Tibial nerve (tissue), 3 donors: Measurements from ENCODE around the gene METTL15.

ENCODE experiments used
- CTCF ChIP-seq, 5 experiments: fragments of 200-600 bp in 3 of 5; fragments of 450-650 bp in 2 of 5; sonication (generic) in 3 of 5; IDR thresholded peaks; one replicate each; pipeline ENCODE4 v1.5.1; 2016 to 2019; ENCODE audit warnings: antibody characterized with exemption in 5 of 5, mild to moderate bottlenecking in 3 of 5, moderate library complexity in 2 of 5
- POLR2A ChIP-seq, 2 donors: fragments of 450-650 bp; IDR thresholded peaks; one replicate each; pipeline ENCODE4 v1.6.1; 2017; ENCODE audit warnings: antibody characterized with exemption in 2 of 2, mild to moderate bottlenecking in 2 of 2, moderate library complexity in 2 of 2

DNA sequence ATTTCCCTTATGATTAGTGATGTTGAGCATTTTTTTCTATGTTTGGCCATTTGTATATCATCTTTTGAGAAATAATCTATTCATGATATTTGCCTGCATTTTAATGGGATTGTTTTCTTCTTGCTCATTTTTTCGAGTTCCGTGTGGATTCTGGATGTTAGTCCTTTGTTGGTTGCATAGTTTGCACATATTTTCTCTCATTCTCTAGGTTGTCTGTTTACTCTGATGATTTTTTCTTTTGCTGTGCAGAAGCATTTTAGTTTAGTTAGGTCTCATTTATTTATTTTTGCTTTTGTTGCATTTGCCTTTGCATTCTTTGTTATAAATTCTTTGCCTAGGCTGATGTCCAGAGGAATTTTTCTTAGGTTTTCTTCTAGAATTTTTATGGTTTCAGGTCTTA, 87.3 kb downstream of the METTL15 start:
- TF ChIP-seq CTCF (IDR thresholded peaks at IDR 0.05) (no peak), POLR2A (IDR thresholded peaks at IDR 0.05) (no peak)
